Measurements from ENCODE around the gene RGS14. TPM values are rescaled to one million over a fixed set of nuclear protein-coding genes. Genes with fewer than 3 reads are reported as not detected.

RGS14 gene
- total RNA-seq, 4 donors from 2014 or later, result 3.7 to 18.3 (median 11.9) TPM

DNA sequence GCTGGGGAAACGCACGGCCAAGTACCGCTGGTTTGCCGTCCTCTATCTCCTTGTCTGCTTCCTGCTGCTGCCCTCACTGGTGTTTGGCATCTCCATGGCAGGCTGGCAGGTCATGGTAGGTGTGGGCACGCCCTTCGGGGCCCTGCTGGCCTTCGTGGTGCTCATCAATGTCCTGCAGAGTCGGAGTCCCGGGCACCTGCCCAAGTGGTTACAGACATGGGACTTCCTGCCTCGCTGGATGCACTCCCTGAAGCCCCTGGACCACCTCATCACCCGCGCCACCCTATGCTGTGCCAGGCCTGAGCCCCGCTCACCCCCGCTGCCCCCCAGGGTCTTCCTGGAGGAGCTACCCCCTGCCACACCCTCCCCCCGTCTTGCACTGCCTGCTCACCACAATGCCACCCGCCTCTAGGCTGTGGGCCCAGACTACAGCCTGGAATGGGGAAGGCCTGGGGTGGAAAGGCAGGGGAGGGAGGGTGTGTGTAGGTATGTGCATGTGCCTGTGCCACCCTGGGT, 40.2 kb downstream of the RGS14 start:
- Histone ChIP-seq H3K27ac (replicated peaks in 1 of 4) (no peak overlapping the region), H3K9me3 (no peaks in the 10 kb centered on the region), H3K4me1 (peaks cover 14 to 25% (median 21%) of the 10 kb centered on the region in 4 donors), H3K4me3 (no peak overlapping the region), H3K27me3 (peaks cover 8 to 80% (median 46%) of the 10 kb centered on the region in 4 donors), H3K36me3 (no peaks in the 10 kb centered on the region)
- WGBS, result 86% methylated on average over 12 of the region's 16 CpGs
- TF ChIP-seq POLR2A (IDR thresholded peaks at IDR 0.05; ENCODE audit: low read depth) (no peak), POLR2AphosphoS5 (IDR thresholded peaks at IDR 0.05) (no peak), EP300 (IDR thresholded peaks at IDR 0.05) (no peak)
- TF ChIP-seq, protein P1, sequence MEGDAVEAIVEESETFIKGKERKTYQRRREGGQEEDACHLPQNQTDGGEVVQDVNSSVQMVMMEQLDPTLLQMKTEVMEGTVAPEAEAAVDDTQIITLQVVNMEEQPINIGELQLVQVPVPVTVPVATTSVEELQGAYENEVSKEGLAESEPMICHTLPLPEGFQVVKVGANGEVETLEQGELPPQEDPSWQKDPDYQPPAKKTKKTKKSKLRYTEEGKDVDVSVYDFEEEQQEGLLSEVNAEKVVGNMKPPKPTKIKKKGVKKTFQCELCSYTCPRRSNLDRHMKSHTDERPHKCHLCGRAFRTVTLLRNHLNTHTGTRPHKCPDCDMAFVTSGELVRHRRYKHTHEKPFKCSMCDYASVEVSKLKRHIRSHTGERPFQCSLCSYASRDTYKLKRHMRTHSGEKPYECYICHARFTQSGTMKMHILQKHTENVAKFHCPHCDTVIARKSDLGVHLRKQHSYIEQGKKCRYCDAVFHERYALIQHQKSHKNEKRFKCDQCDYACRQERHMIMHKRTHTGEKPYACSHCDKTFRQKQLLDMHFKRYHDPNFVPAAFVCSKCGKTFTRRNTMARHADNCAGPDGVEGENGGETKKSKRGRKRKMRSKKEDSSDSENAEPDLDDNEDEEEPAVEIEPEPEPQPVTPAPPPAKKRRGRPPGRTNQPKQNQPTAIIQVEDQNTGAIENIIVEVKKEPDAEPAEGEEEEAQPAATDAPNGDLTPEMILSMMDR (IDR thresholded peaks at IDR 0.05), result no peak
- intact Hi-C loops (cut with DNase I), result no loop called here
- DNase-seq (ENCODE audit: extremely low spot score), result no peak

DNA sequence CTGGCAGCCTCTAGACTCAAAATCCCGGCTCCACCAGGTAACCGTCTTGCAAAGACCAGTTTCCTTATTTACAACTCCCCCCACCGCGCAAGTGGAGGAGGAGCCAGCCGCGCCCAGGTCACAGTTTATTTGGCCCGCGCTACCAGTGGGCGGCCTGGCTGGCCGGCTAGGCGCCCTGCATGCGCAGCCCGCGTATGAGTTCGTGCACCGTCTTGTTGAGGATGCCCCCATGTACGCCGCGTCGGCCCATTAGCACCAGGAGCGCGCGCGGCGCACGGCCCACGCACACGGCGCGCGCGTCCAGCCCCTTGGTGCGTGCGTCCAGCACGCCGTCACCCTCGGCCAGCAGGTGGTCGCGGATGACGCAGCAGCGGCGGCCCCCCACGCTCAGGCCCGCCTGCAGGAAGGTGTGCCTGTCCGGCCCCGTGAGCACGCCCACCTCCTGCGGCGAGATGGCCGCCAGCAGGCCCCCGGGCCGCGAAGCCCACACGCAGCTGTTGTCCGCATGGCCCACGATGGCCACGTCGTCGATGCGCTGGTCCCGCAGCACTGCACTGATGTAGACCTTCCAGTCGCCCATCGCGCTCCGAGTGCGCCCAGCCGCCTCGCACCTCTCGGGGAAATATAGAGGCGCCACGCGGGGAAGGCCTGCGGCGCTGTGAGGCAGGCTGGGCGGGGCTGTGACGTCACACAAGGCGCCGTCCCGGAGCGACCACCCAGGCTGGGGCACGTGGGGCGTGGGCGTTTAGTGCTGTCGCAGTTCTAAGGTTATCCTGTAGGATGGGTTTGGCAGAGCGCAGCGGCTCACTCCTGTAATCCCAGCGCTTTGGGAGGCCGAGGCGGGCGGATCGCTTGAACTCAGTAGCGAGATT, 42.5 kb downstream of the RGS14 start, which contains the start of gene PFN3:
TSS of gene PFN3 (minus strand) at position 665 of the 872 bp plus-strand sequence. CDS start at position 580, 85 bp downstream.
- DNase-seq (ENCODE audit: extremely low spot score), result no peak
- intact Hi-C loops (cut with DNase I), result loop anchor here (5.0 kb wide), 1 partner anchor 102 kb away; no protein-coding TSS in a partner anchor
- Histone ChIP-seq H3K27me3 (peaks cover 13 to 97% (median 57%) of the 10 kb centered on the region in 4 donors), H3K9me3 (no peaks in the 10 kb centered on the region), H3K4me1 (peaks cover 34 to 48% (median 42%) of the 10 kb centered on the region in 4 donors), H3K36me3 (no peaks in the 10 kb centered on the region), H3K27ac (replicated peaks in 1 of 4) (no peak within 1 kb of the TSS), H3K4me3 (no peak within 1 kb of the TSS)
- WGBS, result 23% methylated on average over 32 of the region's 92 CpGs
- no peak for TF ChIP-seq EP300 (IDR thresholded peaks at IDR 0.05)
- TF ChIP-seq, protein P1 (IDR thresholded peaks at IDR 0.05), result no peak
- TF ChIP-seq POLR2A (IDR thresholded peaks at IDR 0.05; ENCODE audit: low read depth), result no peak
- no peak for TF ChIP-seq POLR2AphosphoS5 (IDR thresholded peaks at IDR 0.05)

GRCh38 chr5:177402271-177403043, 44.7 kb downstream of the RGS14 start:
- Histone ChIP-seq H3K27me3 (peaks cover 13 to 87% (median 57%) of the 10 kb centered on the region in 4 donors), H3K27ac (replicated peaks in 1 of 4) (no peak overlapping the region), H3K4me3 (peak overlapping the region; percentile 53 to 58 (median 57)), H3K9me3 (no peaks in the 10 kb centered on the region), H3K4me1 (peaks cover 34 to 48% (median 42%) of the 10 kb centered on the region in 4 donors), H3K36me3 (no peaks in the 10 kb centered on the region)
- WGBS, result 19% methylated on average over 11 of the region's 49 CpGs
- no peak for DNase-seq (ENCODE audit: extremely low spot score)
- intact Hi-C loops (cut with DNase I), result loop anchor here (1.0 to 5.0 kb wide), 2 partner anchors 52 to 100 kb away; no protein-coding TSS in a partner anchor
- TF ChIP-seq EP300 (IDR thresholded peaks at IDR 0.05), result no peak
- TF ChIP-seq POLR2A (IDR thresholded peaks at IDR 0.05; ENCODE audit: low read depth), result no peak
- TF ChIP-seq, protein P1 (IDR thresholded peaks at IDR 0.05), result peak; percentile 23 to 32 (median 24)
- peak in 1 of 2 donors; percentile 26 for TF ChIP-seq POLR2AphosphoS5 (IDR thresholded peaks at IDR 0.05)

DNA sequence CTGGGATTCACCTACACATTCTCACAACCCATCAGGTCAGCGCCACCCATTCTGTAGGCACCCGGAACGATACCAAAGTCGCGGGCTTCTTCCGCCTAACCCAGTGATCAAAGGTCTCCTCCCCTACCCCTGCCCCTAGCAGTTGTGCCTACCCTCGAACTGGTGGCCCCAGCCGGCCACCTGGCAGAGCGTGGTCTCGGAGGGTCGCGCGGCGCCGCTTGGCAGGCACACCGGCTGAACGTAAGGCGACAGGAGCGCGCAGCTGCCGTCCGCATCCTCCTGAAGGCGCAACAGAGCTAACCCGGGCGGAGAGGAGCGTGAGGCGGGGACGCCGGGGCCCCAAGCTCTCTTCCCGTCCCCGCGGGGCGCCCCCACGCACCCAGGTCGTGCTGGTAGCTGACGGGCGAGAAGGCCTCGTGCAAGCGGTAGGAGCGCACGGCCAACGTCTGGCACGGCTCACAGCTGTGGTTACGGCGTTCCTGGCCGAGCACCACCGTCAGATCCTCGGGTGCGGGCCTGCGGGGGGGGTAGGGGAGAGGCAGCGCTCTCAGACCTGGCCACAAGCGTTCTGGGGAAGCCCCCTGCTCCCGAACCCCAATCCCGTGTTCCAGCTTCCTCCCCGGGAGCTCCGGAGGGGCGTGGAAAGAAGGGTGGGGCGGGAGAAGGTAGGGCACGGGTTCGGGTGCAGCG, 45.5 kb downstream of the RGS14 start:
- Histone ChIP-seq H3K36me3 (no peaks in the 10 kb centered on the region), H3K4me3 (peak overlapping the region; percentile 53 to 58 (median 57)), H3K27ac (replicated peaks in 1 of 4) (no peak overlapping the region), H3K27me3 (peaks cover 13 to 79% (median 56%) of the 10 kb centered on the region in 4 donors), H3K9me3 (no peaks in the 10 kb centered on the region), H3K4me1 (peaks cover 34 to 48% (median 42%) of the 10 kb centered on the region in 4 donors)
- intact Hi-C loops (cut with DNase I), result loop anchor here (1.0 to 5.0 kb wide), 2 partner anchors 51 to 99 kb away; no protein-coding TSS in a partner anchor
- TF ChIP-seq POLR2A (IDR thresholded peaks at IDR 0.05; ENCODE audit: low read depth) (no peak), EP300 (IDR thresholded peaks at IDR 0.05) (no peak), POLR2AphosphoS5 (IDR thresholded peaks at IDR 0.05) (no peak)
- TF ChIP-seq, protein P1 (IDR thresholded peaks at IDR 0.05), result no peak
- DNase-seq (ENCODE audit: extremely low spot score), result no peak
- WGBS, result 0% methylated on average over 3 of the region's 61 CpGs
